ENCODE measurements around the gene FILIP1L.

GRCh38 chr3:99833617-99834205 lies 280.6 kb downstream of the FILIP1L start:
- TF ChIP-seq CTCF (IDR thresholded peaks at IDR 0.05; ENCODE audit: borderline replicate concordance, extremely low read depth, low read length, poor library complexity, severe bottlenecking) (no peak), EZH2 (IDR thresholded peaks at IDR 0.05; ENCODE audit: borderline replicate concordance, low read depth, low read length, severe bottlenecking) (no peak)
